PC-9 (cell line): ENCODE data around the gene DRGX. TPM values are rescaled to one million over a fixed set of nuclear protein-coding genes. Genes with fewer than 3 reads are reported as not detected.

Experiments used
- BruUV-seq: library from RNA; stranded (reverse); fragments of 400-500 nt; replicated peaks from 2 replicates; lab custom pipeline; 2021; lab: Mats Ljungman, UMichigan
- CTCF ChIA-PET: fragments of 300-600 bp; sonication (Branson Sonifier 250); formaldehyde crosslinking; loops from one replicate; lab custom pipeline; 2022; ENCODE audit warnings: antibody characterized with exemption; lab: Charles Lee
- POLR2A ChIA-PET: fragments of 300-600 bp; sonication (Branson Sonifier 250); formaldehyde crosslinking; loops from one replicate; lab custom pipeline; 2022; ENCODE audit warnings: antibody characterized with exemption; ENCODE audit not compliant: unreplicated experiment; lab: Charles Lee
- DNase-seq, 2 experiments: peaks; one replicate each; pipeline versions ENCODE4 v3.0.0 to v3.0.0-alpha.2; 2015 to 2022; ENCODE audit warnings: mixed read lengths in 1 of 2
- H2AFZ ChIP-seq: fragments of 200-600 bp; sonication (generic); 2 replicates; pipeline ENCODE4 v1.8.1; 2017; ENCODE audit warnings: antibody characterized with exemption
- H3F3A ChIP-seq: fragments of 200-600 bp; sonication (generic); 2 replicates; pipeline ENCODE4 v1.8.1; 2017; ENCODE audit warnings: antibody characterized with exemption, mild to moderate bottlenecking, low read depth; ENCODE audit not compliant: insufficient read depth
- H3K27ac ChIP-seq: fragments of 200-600 bp; sonication (generic); 2 replicates; pipeline ENCODE4 v1.6.1; 2016; ENCODE audit warnings: mixed run types
- H3K27me3 ChIP-seq: fragments of 200-600 bp; sonication (generic); 2 replicates; pipeline ENCODE4 v1.6.1; 2016; ENCODE audit warnings: low read depth, mixed run types; ENCODE audit not compliant: insufficient read depth
- H3K36me3 ChIP-seq: fragments of 200-600 bp; sonication (generic); 2 replicates; pipeline ENCODE4 v1.6.1; 2016; ENCODE audit warnings: low read depth, mixed run types
- H3K4me1 ChIP-seq: fragments of 200-600 bp; sonication (generic); replicated peaks from 2 replicates; pipeline ENCODE4 v1.6.1; 2016; ENCODE audit warnings: mixed run types; ENCODE audit not compliant: insufficient read depth
- H3K4me2 ChIP-seq: fragments of 200-600 bp; sonication (generic); 2 replicates; pipeline ENCODE4 v1.6.1; 2017; ENCODE audit warnings: mixed run types
- H3K4me3 ChIP-seq: fragments of 200-600 bp; sonication (generic); 2 replicates; pipeline ENCODE4 v1.6.1; 2016; ENCODE audit warnings: mixed run types
- H3K79me2 ChIP-seq: fragments of 200-600 bp; sonication (generic); 2 replicates; pipeline ENCODE4 v1.6.1; 2017; ENCODE audit warnings: low read depth, mixed run types
- H3K9me2 ChIP-seq: fragments of 200-600 bp; sonication (generic); 2 replicates; pipeline ENCODE4 v1.8.1; 2017; ENCODE audit warnings: mild to moderate bottlenecking; ENCODE audit not compliant: insufficient read depth
- H3K9me3 ChIP-seq: fragments of 200-600 bp; sonication (generic); 2 replicates; pipeline ENCODE4 v1.8.1; 2016; ENCODE audit warnings: low read depth; ENCODE audit not compliant: insufficient read depth
- H4K20me1 ChIP-seq: fragments of 200-600 bp; sonication (generic); 2 replicates; pipeline ENCODE4 v1.8.1; 2017; ENCODE audit not compliant: insufficient read depth
- EZH2 ChIP-seq: fragments of 200-600 bp; sonication (generic); IDR thresholded peaks from 2 replicates; pipeline ENCODE4 v1.8.0; 2017; ENCODE audit warnings: antibody characterized with exemption, low read depth
- intact Hi-C: fragments of 100-400 bp; cut with micrococcal nuclease; formaldehyde crosslinking; loops from one replicate; pipeline ENCODE4 v1.10.0; 2022; ENCODE audit not compliant: unreplicated experiment
- total RNA-seq: library from RNA; stranded (reverse); gene quantifications from 2 replicates; pipeline ENCODE4 v1.2.3, GENCODE V29; 2021
- TF ChIP-seq, protein P1 (sequence below): fragments of 200-600 bp; sonication (generic); conservative IDR thresholded peaks from 2 replicates; pipeline ENCODE4 v1.6.1; 2017; ENCODE audit warnings: mixed run types, antibody characterized with exemption, mild to moderate bottlenecking, moderate library complexity

DRGX gene
- total RNA-seq, 1 experiment from 2014 or later = not detected

DNA sequence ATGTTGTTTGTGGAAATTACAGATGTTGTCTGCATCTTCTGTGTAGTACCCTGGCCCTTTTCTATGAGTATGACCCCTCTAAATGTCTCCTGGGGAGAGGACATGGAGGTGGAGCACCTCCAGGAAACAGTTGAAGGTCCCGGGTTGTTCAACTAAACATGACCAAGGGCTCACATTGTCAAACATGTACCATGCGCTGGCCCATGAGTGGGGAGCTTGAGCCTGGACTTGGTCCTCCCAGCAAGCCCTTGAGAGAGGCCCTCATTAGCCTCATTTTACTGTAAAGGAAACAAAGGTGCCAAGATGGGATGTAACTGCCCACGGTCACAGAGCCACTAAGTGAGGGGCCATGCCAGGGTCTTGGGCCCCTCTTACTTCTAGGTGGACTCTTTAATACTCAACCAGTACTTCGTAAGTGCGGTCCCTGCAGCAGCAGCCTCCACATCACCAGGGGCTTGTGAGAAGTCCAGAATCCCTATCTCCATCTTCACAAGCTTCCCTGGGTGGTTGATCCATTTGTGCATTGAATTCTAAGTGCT is 65.7 kb downstream of the DRGX start:
- ChIA-PET CTCF (no interaction called here), POLR2A (no interaction called here)
- H3K9me2 ChIP-seq = no peaks in the 10 kb centered on the region
- no peak overlapping the region for H3K27ac ChIP-seq
- H3K79me2 ChIP-seq = no peaks in the 10 kb centered on the region
- H3K27me3 ChIP-seq = peaks cover 75% of the 10 kb centered on the region
- no peak overlapping the region for H3K4me2 ChIP-seq
- no peak overlapping the region for H2AFZ ChIP-seq
- intact Hi-C loops = no loop called here
- H4K20me1 ChIP-seq = no peaks in the 10 kb centered on the region; the same call in 1 of the 2 replicates
- no peaks in the 10 kb centered on the region for H3K4me1 ChIP-seq
- BruUV-seq = no TSS peak
- no peaks in the 10 kb centered on the region for H3K36me3 ChIP-seq
- H3F3A ChIP-seq = no peaks in the 10 kb centered on the region
- no peaks in the 10 kb centered on the region for H3K9me3 ChIP-seq
- H3K4me3 ChIP-seq = no peak overlapping the region
- no peak for DNase-seq
- TF ChIP-seq EZH2 = no peak
- TF ChIP-seq, protein P1, sequence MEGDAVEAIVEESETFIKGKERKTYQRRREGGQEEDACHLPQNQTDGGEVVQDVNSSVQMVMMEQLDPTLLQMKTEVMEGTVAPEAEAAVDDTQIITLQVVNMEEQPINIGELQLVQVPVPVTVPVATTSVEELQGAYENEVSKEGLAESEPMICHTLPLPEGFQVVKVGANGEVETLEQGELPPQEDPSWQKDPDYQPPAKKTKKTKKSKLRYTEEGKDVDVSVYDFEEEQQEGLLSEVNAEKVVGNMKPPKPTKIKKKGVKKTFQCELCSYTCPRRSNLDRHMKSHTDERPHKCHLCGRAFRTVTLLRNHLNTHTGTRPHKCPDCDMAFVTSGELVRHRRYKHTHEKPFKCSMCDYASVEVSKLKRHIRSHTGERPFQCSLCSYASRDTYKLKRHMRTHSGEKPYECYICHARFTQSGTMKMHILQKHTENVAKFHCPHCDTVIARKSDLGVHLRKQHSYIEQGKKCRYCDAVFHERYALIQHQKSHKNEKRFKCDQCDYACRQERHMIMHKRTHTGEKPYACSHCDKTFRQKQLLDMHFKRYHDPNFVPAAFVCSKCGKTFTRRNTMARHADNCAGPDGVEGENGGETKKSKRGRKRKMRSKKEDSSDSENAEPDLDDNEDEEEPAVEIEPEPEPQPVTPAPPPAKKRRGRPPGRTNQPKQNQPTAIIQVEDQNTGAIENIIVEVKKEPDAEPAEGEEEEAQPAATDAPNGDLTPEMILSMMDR = no peak

DNA sequence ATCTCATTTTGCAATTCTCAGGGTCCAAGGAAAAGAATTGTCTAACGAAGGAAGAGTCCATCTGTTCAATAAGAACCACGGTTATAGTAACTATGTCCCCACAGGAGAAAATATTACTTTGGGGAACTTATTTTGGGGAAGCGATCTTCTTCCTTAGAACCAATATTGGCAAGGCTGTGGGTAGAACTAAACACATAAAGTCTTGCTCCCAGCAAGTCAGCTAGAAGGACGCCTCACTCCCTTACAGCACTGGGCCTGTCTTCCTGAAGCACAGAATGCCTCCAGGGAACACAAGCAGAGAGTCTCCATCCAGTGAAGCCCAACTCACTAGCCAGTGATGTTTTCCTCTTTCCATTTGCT is 66.8 kb downstream of the DRGX start:
- TF ChIP-seq EZH2 = no peak
- TF ChIP-seq, protein P1 = no peak
- Histone ChIP-seq H3K4me1 (no peaks in the 10 kb centered on the region), H3K27me3 (peaks cover 86% of the 10 kb centered on the region), H3K36me3 (no peaks in the 10 kb centered on the region), H3K79me2 (no peaks in the 10 kb centered on the region), H3K27ac (no peak overlapping the region), H3K4me3 (no peak overlapping the region), H3K9me3 (no peaks in the 10 kb centered on the region), H3K9me2 (no peaks in the 10 kb centered on the region), H3F3A (no peaks in the 10 kb centered on the region), H3K4me2 (no peak overlapping the region), H2AFZ (no peak overlapping the region), H4K20me1 (no peaks in the 10 kb centered on the region; the same call in 1 of the 2 replicates)
- intact Hi-C loops = no loop called here
- ChIA-PET CTCF (no interaction called here), POLR2A (no interaction called here)
- no TSS peak for BruUV-seq
- DNase-seq = no peak

DNA sequence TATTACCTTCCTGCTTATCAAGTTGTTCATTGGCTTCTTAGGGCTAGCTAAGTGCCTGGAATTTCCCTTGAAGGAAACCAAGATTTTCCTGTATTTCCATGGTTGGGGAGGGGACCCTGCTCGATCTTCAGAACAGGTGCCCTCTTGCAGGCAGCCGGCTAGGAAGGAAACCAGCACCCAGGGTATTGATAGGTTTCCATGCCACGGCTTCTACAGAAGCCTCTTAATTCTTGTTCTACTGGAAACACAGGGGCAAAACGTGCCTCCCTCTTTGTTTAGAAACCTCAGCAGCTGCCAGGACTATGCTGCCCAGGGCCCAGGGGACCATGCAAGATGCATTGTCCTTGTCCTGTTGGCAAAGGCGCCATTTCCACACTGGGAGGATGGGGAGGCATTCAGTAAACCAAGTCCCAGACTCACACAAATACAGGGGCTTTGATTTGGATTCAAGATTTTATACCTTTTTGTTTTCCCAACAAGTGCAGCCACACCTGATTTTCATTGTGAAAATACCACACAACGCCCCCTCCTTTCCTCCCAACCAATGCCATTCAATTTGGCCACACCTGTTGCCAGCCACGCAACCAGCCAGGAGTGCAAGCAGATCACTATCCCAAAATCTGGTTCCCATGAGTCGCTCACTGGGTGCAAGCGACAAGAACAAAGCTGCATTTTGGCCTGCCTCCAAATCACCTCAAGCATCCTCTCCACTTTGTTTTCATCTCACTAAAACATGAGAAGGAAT is 67.3 kb downstream of the DRGX start:
- POLR2A ChIA-PET = no interaction called here

More for the DNA sequence above, 67.3 kb downstream of the DRGX start:
- Histone ChIP-seq H2AFZ (no peak overlapping the region), H3F3A (no peaks in the 10 kb centered on the region), H3K36me3 (no peaks in the 10 kb centered on the region), H3K27ac (no peak overlapping the region), H3K79me2 (no peaks in the 10 kb centered on the region), H3K27me3 (peaks cover 91% of the 10 kb centered on the region), H3K4me3 (no peak overlapping the region), H3K4me2 (no peak overlapping the region), H4K20me1 (no peaks in the 10 kb centered on the region; the same call in 1 of the 2 replicates), H3K4me1 (no peaks in the 10 kb centered on the region), H3K9me2 (no peaks in the 10 kb centered on the region), H3K9me3 (no peaks in the 10 kb centered on the region)
- no peak for DNase-seq
- intact Hi-C loops = no loop called here
- no peak for TF ChIP-seq EZH2
- TF ChIP-seq, protein P1 = no peak
- no TSS peak for BruUV-seq
- CTCF ChIA-PET = no interaction called here
